Hematopoietic multipotent progenitor cell treated with erythropoietin and hydrocortisone succinate and interleukin-3 and kit ligand, for 6 days (in vitro differentiated cells): ENCODE data around the gene RB1.

Experiments
- DNase-seq: peaks from one replicate; pipeline ENCODE4 v3.0.0-alpha.2; 2015

The RB1 gene

DNA sequence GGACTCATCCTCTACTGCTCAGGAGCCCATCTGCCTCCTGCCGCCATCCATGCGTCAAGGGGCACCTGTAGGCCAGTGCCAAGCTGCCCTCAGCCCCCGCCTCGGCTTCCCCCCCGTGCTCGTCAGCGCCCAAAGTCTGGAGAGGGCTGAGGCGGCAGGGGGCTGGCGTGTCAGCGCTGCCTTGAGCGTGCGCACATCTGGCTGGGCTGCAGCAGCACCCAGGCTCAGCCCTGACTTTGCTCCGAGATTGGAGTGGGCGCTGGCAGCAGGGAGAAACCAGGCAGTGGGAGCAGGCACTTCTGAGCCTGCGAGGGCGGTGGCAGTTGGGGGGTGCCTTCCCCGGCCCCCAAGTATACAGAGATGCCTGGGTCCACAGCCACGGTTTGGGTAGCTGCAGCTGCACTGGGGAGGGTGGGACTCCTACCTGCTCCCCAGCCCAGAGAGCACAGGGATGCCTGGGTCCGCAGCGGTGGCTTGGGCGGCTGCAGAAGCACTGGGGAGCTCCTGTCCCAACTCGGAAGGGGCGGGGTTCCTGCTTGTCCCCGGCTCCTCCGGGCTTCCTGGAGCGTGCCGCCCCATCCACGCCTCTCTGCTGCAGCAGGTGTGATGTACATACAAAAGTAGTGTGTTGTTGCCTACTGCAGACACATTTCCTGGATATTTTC lies 154.2 kb downstream of the RB1 start:
- no peak for DNase-seq

DNA sequence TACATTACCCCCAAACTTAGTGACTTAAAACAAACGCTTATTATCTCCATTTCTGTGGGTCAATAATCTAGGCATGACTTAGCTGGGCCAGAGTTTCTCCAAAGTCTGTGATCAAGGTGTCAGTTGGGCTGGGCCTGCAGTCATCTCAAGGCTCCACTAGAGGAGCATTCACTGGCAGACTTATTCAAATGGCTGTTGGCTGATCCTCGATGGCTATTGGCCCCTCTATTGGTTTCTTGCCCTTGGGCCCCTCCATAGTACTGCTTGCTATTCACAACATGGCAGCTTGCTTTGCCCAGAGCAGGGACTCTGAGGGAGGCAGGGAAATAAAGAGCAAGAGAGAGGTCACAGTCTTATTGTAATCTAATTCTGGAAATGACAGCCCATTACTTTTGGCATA lies 171.7 kb downstream of the RB1 start:
- no peak for DNase-seq

GRCh38 chr13:48476215-48476614 lies 172.7 kb downstream of the RB1 start:
- DNase-seq: no peak

GRCh38 chr13:48476686-48477085 lies 173.1 kb downstream of the RB1 start:
- no peak for DNase-seq

DNA sequence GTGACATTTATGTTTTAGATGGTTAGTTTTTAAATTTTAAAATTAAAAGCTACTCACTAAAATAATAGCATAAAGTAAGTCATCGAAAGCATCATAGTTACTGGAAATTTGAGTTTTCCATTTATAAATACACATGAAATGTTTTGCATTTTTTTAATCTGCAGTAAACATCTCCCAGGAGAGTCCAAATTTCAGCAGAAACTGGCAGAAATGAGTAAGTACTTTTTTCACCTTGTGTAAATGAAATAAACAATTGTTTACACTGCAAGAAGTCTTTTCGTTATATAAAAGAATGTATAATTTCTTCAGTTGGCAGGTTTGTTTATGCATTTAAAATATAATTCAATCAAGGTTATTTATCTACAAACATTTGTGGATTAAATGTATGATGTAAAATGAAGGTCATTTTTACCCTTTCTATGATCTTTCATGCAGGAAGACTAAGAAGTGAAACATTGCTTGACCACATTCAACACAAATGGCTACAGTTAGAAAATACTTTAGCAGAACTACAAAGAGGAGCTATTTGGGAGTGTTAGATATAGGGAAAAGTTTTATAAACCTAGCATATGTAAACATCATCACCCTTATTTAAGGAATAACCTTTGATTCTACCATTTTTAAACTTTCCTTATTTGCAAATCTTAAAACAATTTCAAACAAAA lies 173.8 kb downstream of the RB1 start:
- no peak for DNase-seq

DNA sequence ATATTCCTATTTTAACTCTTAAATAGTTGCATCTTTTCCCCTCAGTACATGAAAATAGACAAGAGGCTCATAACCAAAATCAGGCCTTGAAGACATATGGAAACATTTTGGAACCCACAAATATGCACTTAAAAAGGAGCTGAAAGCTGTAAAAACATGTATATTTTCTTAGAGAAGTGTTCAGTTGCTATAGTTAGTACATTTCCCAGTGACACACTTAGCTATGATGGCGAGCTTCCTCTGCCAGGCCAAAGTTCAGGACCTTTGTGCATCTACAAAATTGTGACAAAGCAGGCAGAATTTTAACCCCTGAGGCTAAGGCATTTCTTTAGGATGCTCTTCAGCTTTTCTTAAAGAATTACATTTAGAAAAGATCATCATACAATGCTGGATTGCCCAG lies 174.8 kb downstream of the RB1 start:
- DNase-seq: no peak

DNA sequence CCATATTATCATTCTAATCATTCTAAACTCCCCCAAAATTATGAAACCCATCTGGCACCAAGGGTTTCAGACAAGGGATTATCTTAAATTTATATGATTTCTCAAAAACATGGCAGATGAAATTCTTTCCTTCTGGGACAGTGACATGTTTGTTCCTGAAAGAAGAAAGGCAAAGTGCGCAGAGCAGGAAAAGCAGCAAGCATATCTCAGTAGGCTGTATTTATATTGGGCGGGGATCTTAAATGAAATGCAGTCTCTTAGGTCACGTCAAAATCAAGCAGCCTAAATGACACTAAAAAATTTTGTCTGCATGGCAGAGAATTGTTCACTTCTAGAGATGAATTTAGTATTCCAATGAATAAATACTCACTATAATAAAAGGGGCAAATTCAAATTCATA lies 180.0 kb downstream of the RB1 start:
- DNase-seq: no peak

DNA sequence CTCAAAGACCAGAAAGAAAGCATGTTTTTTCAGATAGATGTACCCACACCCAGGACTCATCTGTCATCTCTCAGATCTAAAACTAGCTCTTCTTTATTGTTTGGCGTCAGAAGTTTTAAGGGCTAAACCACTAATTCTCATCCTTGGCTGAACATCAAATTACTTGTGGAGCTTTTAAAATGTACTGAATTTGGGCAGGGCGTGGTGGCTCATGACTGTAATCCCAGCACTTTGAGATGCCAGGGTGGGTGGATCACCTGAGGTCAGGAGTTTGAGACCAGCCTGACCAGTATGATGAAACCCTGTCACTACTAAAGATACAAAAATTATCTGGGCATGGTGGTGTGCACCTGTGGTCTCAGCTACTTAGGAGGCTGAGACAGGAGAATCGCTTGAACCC lies 181.9 kb downstream of the RB1 start:
- DNase-seq: no peak

DNA sequence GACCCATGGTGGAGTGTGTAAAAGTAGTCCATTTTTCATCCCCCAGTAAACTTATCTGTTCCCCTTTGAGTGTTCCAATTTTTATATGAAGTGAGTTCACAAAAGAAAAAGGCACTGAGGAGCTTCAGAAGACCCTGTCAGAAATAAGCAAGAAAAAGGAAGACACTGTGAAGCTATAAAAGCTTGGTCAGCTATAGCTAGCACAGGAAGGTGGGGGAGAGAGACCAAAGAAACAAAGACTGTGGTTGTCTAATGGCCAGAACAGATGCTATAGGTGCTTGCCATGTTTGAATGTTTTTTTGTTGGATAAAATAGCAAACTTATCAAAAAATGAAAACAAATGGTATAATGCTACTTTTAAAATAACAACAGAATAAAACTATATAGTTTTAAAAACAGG lies 182.8 kb downstream of the RB1 start:
- DNase-seq: no peak

DNA sequence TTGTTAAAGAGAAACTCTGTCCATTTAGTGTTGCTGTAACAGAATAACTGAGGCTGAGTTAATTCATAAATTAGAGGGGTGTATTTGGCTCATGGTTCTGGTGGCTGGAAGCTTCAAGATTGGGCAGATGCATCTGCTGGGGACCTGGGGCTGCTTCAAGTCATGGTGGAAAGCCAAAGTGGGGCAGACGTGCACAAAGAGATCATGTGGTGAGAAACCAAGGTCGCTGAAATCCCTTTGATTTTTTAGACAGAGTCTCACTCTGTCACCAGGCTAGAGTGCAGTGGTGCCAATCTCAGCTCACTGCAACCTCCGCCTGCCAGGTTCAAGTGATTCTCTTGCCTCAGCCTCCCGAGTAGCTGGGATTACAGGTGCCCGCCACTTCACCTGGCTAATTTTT lies 183.3 kb downstream of the RB1 start:
- no peak for DNase-seq

DNA sequence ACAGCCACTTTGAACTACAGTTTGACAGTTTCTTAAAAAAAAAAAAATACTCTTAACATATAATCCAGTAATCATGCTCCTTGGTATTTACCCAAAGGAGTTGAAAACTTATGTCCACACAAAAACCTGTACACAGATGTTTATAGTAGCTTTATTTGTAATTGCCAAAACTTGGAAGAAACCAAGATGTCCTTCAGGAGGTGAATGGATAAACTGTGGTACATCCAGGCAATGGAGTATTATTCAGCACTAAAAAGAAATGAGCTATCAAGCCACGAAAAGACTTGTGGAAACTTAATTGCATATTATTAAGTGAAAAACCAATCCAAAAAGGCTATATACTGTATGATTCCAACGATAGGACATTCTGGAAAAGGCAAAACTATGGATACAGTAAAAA lies 184.4 kb downstream of the RB1 start:
- DNase-seq: no peak

- no peak for DNase-seq
Measured at GRCh38 chr13:48488995-48489394, 185.4 kb downstream of the RB1 start.

DNA sequence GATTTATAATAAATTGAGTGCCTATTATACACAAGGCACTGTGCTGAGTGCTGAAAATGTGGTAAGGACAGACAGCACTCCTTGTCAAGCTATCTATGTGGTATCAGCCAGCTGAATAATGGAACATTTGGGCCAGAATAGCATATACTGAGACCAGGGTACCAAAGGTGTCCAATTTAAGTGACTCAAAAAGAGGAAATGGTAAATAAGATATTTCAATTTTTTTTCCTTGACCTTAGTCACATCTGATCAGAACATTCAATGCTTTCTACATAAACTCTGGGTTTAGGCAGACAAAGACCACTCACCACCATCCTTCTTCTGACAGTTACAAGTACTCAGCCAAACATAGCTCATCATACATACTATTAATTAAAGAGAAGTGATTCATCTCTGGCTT lies 186.1 kb downstream of the RB1 start:
- no peak for DNase-seq

DNA sequence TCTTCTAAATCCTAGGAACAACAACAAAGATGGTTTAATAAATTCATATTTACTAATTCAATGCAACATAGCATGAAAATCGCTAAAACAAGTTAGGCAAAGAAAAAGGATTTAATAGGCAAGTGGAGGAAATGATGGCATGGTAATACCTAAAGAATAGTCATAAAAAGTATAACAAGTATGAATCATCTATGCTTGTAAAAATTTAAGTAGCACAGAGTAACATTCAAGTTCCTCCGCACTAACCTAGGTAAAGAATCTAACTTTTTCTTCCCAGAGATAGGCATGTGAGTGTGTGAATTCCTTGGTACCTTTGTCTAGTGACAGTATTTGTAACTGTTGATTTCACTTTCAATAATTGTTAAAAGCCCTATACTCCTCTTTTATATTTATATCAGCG lies 186.7 kb downstream of the RB1 start:
- DNase-seq: no peak

DNA sequence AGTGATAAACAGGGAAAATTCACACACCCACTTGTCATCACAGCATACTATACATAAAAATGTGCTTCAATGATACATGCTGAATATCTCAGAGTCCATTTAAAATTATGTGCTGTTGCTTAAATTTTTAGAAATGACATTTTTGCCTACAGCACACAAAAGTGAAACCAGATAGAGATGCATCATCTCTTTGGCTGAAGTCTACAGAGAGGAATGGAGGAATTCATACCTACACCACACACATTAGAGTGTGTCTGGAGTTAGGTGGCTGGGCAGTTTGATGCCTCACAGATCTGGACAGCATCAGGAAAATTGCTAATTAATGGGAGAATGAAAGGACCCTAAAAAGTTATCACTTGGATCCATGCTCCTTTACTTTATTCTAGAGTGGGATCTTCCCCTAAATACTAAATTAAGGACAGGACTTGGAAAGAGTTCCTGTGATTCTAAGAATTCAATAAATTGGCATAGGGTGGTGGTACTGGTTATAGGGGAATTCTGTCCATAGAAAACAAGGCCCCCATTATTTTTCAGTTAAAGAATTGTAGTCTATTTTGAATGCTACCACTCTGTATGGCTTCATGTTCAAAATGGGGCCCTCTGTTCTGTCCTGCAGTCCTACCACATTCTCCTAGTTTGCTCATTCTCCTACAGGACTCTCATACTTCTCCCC lies 188.0 kb downstream of the RB1 start:
- DNase-seq: no peak

DNA sequence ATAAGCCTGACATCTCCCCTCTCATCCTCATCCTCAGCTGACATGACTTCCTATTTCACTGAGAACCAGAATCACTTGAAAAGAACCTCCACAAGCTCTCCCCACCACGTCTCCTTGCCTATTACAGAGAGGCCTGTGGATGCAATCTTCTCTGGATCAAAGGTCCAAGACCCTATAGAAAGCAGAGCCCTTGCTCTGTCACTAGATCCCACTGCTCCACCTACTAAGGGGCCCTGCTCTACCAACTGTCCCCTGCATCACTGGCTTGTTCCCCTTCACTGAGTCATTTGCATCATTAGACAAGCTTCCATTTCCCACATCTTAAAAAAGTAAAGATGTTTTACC lies 188.5 kb downstream of the RB1 start:
- DNase-seq: peak; percentile 43

- DNase-seq: peak; percentile 90
Measured at GRCh38 chr13:48492470-48493065, 189.0 kb downstream of the RB1 start.

DNA sequence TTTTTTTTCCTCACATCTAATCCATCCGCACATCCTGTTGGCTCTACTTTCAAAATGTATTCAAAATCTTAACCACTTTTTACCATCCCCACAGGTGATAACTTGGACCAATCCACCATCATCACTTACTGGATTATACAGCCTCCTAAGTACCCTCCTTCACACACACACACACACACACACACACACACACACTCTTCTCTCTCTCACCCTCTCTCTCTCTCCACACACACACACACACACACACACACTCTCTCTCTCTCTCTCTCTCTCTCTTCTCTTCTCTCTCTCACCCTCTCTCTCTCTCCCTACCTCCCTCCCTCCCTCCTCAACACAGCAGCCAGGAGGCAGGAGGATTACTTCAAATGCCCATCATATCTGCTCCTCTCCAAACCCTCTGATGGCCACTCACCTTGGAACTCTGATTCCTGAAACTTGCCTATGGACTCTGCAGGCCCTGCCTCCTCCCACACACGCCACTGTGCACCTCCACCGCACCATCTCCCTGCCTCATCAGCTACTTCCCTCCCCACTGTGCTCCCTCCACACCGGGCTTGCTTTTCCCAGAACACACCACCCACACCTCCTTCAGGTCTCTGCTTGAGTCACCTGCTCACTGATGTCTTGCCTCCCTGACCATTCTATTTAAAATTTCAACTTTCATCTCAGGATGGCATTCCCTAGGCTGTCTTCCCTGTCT lies 189.7 kb downstream of the RB1 start:
- DNase-seq: no peak

GRCh38 chr13:48493851-48494250 lies 190.3 kb downstream of the RB1 start:
- DNase-seq: no peak

DNA sequence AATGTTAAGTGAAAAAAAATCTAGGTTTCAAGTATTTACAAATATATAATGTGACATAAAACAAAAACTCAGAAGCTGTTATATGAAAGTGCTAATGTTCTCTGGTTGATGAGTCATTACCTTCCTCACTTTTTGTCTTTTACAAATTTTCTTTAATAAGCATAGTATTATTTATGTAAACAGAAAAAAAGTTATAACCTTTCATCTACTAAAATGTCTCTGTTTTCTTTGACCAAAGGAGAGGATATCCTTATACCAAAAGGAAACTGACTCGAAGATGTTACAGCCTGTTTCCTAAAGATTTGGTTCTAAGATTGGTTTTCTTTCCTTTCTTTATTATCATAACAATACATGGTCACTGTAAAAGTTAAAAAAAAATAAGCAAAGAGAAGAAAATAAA lies 191.3 kb downstream of the RB1 start:
- no peak for DNase-seq

DNA sequence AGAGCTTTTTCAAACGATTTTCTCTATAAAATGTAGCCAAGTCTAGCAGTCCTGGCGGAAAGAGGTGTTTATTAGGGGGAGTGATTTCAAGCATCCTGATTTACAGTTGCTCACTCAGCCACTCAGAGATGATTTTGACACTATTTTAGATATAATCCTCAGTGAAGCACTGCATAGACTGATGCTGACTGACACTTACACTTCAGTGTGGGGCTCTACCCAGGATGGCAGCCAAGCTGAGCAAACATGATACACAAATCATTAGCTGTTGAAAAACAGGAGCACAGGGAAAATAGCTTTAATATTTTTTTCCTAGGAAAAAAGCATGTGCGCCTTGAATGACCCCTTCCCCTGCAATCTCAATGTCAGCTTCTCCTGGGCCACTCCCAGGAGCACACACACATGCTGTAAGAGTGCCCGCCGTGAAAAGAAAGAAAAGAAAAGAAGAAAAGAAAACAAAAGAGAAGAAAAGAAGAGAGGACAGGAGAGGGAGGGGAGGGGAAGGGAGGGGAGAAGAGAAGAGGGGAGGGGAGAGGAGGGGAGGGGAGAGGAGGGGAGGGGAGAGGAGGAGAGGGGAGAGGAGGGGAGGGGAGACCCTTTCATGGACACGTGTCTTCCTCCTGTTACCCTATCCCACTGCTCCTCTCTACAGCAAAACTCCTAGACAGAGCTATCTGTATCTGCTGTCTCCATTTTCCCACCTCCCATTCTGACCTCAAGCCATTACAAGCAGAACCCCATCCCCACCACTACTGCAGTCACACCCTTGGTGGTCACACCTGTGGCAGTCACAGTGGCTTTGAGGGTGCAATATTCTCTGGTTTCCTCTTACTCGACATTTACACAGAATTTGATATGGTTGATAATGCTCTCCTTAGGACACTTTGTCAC lies 193.0 kb downstream of the RB1 start:
- DNase-seq: peak; percentile 26

DNA sequence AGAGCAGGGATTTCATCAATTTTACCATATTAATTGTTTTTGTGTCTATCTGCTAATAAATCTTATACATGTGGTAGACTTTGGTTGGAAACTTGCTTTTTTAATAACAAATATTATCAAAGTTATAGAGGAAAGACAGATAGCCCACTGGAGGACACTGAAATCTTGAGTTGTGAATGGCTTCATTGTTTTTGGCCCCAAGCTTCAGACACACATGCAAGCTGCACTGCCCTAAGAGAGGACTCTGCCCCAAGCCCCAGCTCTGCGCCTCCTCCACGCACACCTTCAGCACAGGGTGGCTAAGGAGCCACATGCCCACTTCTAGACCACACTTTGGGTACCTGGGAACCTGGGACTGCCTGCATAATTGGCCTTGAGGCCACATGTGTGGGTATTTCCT lies 194.1 kb downstream of the RB1 start:
- no peak for DNase-seq
